ENCODE results near the gene ING3. TPM values are rescaled to one million over a fixed set of nuclear protein-coding genes. Genes with fewer than 3 reads are reported as not detected.

The ING3 gene
- total RNA-seq, 1 experiment from 2014 or later, result 19.7 TPM

DNA sequence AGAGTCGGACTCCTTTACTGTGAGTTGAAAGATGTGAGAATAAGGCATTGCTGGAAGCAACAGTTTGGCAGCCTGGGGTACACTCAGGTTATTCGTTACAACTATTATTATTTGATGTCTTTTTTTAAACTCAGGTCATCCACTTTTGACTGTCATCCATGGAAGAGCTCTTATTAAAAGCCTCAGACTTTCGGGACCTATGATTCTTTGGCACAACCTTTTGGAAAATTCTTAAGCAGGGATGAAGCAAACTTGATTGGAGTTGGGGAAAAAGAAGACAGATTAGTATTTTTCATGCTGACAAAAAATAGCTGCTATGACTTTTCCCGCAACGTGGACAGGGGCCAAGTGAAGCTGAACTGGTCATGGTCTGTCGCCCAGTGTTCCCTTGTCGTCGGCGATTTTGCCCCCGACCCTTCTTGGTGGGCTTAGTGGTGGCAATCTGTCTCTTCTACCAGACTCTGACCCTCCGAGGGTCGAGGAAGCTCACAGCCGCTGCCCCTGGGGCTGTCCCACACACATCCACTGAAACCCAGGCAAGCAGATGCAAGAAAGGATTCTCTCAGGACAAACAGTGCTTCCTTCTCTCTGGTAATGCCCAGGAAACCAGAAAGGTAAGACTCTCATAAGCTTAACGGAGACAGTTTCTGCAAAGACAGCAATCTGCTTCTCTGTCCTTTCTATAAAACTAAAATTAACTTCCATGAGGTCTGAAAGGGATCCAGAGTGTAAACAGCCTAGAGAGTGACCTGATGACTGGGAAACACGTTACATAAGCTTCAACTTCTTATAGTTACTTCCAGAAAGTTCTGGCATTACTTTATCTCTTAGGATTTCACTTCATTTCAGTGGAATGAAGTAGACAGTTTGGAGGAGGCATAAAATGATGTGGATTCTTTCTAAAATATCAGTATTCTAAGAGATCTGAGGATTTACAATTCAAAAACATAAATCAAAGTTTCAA, 39.0 kb downstream of the ING3 start:
- peak; percentile 20 for DNase-seq (ENCODE audit: low spot score)

DNA sequence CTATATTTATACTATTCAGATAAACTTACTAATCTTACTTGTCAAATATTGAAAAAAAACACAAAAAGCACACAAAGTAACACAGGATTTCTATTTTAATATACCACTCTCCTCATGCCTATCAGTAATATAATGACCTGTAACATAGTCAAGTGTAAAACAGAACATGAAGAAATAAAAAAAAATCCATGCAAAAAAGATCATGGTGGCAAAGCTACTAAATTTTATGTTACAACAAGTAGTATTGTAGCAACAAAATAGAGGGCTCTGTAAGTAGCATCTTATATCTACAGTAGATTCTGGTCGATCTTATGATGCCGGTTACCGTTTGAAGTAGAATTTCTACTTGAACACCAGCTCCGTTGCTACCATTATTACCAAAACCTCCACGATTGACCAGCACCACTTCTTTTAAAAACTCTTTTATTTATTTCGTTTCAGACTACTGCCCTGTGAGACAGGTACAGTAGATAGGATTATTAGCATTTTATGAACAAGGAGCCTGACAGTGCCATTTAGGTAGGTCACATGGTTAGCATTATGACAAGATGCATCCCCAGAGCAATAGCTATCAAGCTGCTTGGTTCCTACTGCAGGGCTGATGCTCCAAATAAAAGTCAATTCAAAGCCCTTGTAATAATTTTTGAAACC, 40.0 kb downstream of the ING3 start:
- DNase-seq (ENCODE audit: low spot score), result no peak

DNA sequence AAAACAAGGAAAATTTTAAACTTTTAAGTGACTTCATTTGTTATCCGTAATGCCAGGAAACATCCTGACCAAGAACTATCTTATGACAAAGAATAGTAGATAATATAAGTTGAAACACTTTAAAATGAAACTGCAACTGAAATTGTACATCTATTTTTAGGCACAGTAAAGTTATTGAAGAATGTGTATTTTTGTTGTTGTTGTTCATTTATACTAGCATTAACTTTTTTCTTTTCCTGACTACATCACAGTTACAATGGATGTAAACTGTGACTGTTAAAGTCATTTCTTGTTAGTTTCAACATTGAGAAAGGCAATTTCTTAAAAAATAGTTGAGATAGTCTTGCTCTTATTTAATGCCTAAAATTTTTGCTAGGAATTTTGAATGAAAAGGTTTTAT, 40.6 kb downstream of the ING3 start:
- DNase-seq (ENCODE audit: low spot score), result no peak

DNA sequence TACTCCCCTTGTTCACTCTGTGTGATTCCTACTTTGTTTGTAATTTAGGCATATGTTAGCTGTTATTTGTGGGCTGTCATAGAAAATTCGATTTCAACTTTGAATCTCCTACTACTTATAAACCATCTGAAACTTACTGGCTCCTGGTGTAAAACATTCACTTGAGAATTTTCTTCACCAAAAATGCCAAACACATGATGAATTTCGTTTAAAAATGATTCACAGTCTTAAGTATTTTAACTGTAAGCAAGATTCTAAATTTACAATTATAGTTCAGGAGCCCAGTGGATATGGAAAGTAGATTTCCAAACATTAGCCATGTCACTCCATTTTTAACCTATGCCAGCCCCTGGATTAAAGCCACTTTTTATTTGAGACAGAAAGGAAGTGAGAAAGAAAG, 41.0 kb downstream of the ING3 start:
- peak; percentile 35 for DNase-seq (ENCODE audit: low spot score)

DNA sequence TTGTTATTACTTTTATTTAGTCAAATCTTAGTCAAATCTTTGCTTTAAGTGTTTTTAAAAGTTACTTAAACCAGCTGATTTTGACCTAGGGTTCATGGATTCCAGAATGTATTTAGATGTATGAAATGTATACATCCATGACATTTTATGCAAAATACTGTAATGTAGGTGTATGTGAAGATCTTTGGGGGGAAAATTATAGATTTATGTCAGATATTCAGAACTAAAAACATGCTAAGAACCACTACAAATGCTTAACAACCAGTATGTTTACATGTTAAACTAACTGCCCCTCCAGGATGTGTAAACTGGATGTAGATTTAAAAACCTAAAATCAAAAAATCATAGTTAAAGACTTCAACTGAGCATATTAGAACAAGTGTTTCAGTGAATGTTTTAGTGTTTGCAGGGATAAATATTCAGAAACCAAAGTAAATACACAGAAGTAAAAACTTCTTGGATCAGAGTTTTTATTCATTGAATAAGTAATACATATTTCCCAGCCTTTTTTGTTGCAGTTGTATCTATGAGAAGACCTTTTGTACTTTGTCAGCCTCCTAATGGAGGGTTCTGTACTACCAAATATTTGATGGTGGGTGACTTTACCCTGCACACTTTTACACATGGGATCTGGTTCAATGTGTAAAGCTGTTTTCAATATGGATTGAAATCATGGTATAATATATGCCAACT, 41.8 kb downstream of the ING3 start:
- no peak for DNase-seq (ENCODE audit: low spot score)

DNA sequence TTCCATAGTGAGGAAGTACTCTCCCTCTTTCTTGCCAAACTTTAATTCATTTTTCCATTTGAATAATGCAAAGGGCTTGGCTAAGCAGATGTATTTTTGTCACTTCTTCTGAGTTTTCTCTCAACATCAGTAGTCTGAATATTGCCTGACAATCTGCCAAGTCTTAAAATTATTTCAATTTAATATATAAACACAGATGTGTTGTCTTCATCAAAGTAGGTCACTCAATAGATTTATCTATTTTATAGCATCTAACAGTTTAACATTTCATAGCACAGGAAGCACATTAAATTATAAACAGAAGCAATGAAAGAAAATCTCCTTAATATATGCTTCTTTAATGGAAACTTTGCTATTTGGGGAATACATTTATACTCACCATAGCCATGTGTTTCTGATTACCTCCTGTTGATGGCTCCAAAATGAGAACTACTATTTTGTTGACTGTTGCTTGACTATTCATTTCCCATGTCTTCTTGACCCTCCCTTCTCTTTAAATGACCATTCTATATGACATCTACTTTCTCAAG, 42.5 kb downstream of the ING3 start:
- no peak for DNase-seq (ENCODE audit: low spot score)

DNA sequence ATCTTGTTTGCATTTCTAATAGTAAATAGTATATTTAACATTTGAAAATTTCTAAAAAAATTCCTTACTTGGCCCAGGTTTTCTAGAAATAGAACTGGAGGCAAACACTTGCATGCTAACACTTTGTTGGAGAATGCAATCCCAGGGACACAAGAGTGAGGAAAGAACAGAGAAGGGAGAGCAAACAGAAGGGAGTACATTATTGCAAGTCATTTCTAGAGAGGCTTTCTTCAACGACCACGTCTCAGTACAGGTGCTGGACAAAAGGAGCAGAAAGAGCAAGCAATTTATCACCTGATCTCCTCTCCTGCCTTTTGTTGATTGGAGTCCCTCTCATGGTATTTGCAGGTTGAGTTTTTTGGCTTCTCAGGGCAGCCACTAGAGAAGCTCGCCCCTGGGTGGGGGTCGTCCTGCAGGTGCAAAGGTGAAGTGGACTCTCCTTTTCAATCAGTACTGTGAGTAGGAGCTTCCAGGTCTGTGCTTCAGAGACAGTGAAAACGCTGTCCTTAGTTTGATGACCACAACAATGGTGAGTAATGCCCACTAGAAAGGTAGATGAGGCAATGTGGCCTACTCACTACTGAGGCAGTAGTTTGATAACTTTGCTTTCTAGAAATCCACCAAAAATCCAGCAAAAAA, 43.1 kb downstream of the ING3 start:
- no peak for DNase-seq (ENCODE audit: low spot score)

DNA sequence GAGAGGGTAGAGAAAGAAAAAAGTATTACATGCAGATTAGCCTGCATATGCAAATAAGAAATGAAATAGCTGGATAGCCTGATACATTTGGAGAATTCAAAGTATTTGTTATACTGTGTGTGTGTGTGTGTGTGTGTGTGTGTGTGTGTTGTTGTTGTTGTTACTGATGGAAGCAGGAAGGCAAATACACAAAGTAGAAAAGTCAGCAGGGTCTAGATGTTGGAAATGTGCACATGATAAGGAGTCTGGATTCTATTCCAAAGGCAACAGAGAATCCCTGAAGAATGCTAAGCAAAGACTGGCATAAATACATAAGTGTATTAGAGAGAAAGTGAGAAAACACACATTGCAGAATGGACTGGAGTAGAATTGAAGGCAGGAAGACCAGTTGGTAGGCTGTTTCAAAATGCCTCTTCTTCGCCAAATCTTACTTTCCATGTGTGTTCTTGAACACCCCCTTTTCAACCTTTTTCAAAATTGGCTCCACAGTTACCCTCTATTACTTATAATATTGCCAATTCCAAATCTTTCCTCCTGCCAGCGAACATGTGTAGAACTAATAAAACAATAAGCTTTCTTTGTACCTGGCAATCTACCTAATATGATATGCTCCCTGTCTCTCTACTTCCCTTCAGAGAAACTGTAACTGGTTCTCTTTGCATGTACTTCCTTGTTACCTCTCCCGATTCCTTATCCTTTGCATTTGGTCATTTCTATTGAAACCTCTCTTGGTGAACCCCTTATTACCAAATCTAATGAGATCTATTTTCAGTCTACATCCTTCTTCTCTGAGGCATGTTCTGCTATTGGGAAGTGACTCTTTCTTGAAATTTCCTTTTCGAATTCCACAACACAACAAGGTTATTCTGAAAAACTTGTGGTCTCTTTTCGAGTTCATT, 44.2 kb downstream of the ING3 start:
- no peak for DNase-seq (ENCODE audit: low spot score)

DNA sequence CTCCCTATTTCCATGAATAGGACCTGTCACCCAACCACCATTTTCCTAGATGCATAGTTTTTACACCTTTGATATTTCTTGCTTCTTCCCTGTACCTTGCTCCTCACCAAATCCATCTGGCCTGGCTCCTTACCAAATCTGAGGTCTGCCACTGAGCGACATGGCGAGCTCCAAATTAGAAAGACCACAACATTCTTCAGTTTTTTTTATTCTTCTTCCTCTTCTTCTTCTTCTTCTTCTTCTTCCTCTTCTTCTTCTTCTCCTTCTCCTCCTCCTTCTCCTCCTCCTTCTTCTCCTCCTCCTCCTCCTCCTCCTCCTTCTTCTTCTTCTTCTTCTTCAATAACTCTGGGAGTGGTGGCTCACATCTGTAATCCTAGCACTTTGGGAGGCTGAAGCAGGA, 45.1 kb downstream of the ING3 start:
- no peak for DNase-seq (ENCODE audit: low spot score)

DNA sequence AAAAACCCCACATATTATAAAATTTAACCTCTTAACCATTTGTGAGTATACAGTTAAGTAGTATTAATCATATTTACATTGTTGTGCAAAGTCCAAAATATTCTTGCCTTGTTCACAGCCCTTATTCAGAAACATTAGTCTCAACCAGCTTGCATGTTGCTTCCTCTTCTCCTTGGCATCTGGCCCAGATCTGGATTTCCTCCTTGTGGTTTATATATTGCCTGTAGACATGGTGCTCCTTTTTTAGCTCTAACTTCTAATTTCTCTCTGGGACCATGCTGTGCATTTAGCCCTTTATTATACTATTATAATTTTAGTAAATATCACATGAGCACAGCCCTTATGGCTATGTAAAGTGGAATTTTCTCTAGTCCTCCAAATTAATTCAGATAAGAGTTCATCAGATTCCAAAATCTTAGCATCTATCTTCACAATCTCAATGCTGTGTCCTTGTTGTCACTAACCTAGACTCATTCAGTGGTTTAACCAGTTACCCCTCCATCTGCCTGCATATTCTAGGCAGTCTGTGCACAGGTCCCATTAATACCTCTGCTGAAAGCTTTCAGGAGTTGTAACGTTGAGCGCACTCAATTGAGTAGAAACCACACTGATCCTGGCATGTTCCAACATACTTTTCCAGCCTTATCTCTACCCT, 45.9 kb downstream of the ING3 start:
- DNase-seq (ENCODE audit: low spot score), result peak; percentile 84

DNA sequence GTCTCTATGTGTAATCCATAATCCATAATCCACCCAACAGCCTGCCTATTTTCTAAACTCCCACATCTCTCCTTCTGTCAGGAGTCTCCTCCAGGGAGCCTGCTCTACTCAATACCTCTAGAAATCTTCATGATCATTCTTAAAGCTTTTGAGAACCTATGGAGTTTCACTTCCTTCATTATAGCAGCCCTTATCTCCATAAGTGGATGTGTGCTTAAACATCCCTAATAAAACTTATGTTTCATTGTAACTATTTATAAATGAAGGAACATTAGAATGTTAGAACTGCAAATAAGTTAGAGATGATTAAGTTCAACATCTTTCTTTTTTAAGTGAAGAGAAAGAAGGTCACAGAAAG, 46.4 kb downstream of the ING3 start:
- no peak for DNase-seq (ENCODE audit: low spot score)

DNA sequence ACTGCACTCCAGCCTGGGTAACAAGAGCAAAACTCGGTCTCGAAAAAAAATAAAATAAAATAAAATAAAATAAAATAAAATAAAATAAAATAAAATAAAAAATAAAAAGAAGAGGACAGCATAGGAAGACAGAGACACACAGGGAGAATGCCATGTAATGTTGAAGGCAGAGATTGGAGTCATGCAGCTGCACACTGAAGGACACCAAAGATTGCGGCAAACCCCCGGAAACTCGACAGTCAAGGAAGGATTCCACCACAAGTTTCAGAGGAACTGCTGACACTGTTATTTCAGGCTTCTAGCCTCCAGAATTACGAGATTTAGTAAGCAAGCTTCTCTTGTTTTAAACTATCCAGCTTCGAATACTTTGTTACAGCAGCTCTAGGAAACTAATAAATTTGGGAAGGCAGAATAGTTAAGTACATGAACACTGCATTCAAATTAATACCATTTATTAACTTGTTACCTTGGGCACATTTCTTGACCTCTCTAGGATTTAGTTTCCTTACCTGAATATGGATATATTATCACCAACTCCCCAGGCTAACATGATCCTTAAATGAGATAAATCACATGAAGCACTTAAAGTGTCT, 47.4 kb downstream of the ING3 start:
- no peak for DNase-seq (ENCODE audit: low spot score)

DNA sequence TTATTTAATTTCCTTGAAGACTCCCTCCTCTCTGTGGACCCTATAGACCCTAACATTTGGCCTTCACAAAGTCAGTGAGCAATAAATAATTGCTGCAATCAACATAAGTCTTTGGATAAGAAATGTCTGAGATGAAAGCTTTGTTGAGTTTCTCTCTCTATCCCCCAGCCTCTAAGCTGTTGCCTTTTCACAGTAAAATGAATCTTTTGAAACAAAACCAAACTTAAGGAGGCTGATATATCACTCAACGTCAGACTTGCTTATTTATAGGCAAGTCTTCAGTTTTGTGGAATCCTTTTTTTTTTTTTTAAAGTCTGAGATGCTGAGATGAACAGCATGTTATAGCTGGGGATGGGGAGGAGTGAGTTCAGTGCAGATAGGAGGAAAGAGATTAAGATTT, 47.9 kb downstream of the ING3 start:
- no peak for DNase-seq (ENCODE audit: low spot score)

DNA sequence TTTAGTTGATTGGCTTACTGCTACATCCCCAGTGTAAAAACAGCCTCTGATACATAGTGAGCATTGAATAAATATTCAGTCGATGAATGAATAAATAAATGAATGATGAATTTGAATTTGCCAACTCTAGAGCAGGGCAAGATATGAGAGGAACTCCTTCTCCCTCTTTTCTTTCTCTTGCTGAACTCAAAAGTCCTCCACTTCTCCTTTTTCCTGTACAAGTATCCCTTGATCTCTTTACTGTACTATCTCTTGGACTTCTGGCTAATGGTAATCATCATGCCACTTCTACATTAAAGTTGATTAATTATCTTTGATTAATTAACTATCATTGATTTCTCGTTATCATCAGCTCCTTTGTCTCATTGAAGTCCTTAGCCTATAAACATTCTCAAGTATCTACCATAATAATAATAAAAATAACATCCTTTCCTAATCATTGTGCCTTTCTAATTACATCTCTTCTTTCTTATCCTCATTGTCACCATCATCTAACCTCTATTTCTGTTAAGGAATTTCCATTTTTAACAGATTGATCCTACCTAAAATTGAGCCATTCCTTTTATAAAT, 48.5 kb downstream of the ING3 start:
- DNase-seq (ENCODE audit: low spot score), result no peak

DNA sequence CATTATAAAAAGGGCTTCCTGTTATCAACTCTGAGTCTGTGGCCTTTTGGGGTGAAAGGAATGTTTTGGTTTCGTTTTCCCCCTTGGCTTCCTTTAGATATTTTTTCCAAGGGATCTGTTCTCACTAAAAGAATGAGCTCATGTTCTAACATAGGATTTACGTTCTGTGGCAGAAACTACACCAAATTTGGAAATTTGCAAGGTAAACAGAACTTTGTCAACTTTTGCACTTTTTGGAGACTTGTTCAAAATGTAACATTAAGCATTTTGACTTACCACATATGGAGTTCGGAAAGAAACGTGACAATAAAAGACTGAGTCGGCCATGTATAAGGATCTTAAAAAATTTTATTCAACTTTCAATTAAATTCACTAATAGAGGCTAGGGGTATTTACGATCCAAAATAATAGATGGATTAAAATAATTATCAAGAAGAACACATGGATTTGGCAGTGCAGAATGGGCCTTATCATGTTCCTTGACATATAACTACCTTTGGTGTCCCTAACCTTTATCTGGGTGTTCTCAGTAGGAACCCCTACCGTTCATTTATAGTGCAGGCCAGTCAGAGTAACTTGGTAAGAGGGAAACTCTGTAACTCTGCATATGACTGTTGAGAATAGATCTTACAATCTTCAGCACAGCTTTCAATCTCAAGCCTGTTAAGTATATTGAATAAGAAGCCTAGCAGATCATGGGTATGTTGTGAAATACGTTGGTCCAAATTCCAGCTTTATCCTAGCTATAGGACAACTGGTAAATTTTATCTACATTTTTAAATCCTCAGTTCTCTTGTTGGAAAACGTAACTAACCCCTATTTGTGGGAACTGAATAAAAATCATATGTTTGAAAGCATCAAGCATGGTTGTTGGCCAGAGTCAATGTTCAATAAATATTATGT, 49.8 kb downstream of the ING3 start:
- DNase-seq (ENCODE audit: low spot score), result peak; percentile 57

DNA sequence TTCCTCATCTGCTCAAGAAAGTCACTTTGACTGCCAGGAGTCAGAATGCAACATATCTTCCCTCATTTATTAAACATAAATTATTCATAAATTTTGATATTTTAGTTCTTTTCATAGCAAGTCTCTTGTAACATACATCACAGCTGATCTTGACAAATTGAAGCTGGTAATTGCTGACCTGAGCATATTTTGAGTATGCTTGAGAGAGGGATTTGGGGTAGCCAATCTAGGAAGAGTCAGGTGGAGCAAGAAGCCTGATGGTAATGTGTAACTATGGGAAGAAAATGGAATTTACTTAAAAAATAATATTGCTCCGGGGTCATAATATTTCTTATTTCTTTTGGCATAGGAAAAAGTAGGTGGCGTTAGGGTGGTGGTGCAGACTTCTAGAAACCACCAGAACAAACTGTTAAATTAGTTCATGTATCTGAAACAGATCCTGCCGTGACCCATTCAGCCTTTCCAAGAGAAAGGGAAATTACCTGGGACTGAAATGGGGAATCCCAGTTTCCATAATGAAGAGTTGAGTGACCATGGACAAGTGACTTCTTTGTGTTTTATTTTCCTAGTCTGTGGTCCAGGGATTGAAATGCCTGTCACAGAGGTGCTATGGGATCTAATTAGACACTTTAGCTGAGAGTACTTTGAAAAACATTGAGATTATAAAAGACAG, 50.8 kb downstream of the ING3 start:
- DNase-seq (ENCODE audit: low spot score), result no peak

DNA sequence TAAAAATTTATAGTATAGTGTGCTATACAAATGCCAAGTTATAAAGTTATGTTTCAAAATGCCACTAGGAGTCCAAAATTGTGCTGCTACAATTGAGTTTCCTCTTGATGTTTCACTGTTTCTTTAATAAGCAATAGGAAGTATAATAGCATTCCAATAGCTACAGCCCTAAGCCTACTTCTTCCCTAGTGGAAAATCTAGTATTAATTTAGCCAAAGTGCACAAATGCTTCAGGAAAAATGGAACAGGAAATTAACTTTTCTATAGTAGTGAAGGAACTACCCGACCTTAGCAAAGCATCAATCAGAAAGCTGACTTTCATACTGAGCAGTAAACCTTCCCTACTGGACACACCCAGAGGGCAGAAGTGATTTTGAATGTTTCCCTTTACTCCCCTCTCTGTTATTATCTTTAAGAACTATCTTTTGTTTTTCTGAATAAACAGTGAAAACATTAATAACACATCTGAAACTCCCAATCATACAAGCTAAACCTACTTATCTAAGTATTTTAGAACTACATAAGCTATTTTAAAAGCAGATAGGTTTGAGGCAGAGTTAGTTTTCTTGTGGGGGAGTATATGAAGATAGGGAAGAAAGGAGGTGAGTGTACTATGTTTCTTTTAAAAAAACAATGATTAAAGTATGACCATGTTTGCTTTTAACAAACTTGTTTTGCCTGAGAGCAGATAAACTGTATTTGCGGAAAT, 51.6 kb downstream of the ING3 start:
- DNase-seq (ENCODE audit: low spot score), result no peak
